HG03103 (cell line): ENCODE measurements around the gene PDIK1L.

Source experiments
- ATAC-seq: cut with Tn5 transposase; IDR thresholded peaks from one replicate; pipeline ENCODE4 v1.9.1; 2021; ENCODE audit warnings: low read depth; ENCODE audit not compliant: unreplicated experiment

The PDIK1L gene

GRCh38 chr1:26121854-26122773 lies 10.5 kb downstream of the PDIK1L start:
- no peak for ATAC-seq

DNA sequence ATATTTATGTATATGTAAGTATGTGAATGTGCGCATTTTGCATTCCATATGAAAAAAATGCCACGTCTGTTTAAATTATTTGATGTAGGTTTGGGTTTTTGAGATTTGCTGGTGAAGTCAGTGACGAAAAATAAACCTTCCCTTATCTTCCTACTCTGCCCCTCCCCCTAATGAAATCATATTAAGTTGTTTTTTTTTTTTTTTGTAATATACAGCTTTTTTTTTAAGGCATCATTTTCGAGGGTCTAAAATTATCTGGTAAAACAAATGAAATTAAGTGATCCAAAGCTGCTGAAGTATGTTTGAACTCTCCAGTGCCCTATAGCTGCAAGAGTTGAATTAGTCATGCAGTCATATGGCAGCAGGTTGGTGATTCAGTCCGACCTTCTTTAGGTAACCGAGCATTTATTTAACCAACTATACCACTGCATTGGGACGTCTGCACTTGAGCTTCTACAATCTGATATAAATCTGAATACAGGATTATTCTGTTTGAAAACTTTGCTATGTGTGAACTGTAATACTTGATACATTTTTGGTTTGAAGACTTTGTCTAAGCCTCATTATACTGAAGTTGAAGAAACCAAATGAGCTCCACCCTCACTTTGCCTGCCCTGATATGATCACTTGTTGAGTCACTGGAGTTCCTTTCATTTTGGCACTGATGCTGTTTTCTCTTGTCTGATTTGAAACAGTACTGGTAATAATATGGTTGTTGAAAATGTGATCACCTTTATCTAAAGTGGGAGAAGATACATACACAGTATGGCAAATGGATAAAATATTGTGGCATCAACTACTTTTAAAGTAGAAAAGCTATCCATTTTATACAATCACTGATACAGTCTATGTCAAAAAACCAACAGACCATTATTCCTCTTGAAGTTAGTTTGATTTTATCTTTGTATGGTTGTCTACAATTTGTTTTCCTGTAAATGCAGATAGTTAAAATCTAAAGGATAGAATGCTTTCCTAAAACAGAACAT lies 11.7 kb downstream of the PDIK1L start:
- ATAC-seq: no peak

DNA sequence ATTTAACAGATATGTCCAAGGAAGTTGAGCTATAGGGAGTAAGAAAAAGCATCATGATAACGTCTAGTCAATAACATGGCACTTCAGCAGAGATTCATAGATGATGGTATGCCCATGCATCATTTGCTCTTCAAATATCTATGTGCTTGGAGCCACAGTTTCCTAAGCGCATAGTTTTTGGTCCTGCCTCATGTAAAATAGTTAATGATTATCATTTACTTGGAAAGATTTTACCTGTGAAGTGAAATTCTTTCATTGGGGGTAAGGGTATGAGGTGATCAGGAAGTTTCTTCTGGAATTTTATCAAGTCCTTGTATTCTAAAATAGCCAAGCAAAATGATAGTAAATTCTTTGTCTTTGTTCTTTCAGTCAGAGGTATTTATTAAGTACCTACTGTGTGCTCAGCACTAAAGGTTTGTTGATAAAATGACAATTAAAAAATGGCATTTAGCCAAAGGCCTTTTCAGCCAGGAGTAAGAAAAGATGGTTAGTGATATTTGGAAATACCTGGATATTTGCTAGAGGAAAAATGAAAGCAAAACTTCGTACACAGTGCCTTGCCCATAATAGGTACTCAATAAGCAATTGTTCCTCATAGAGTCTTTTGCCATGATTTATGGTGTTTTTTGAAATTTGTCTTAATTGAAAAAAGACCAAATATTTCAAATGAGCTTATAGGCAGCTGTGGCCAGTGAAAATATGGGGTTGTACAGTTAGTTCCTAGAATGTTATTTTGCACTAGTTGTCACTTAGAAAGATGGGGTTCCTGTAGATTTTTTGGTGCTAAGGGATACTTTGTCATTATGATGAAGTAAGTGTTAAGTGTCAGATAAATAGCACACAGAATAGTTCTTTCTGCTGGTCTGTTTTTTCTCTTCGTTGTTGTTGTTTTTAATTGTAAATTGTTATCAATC lies 13.1 kb downstream of the PDIK1L start:
- ATAC-seq: no peak

GRCh38 chr1:26125382-26125781 lies 13.8 kb downstream of the PDIK1L start:
- no peak for ATAC-seq

GRCh38 chr1:26125946-26126320 lies 14.3 kb downstream of the PDIK1L start:
- no peak for ATAC-seq

DNA sequence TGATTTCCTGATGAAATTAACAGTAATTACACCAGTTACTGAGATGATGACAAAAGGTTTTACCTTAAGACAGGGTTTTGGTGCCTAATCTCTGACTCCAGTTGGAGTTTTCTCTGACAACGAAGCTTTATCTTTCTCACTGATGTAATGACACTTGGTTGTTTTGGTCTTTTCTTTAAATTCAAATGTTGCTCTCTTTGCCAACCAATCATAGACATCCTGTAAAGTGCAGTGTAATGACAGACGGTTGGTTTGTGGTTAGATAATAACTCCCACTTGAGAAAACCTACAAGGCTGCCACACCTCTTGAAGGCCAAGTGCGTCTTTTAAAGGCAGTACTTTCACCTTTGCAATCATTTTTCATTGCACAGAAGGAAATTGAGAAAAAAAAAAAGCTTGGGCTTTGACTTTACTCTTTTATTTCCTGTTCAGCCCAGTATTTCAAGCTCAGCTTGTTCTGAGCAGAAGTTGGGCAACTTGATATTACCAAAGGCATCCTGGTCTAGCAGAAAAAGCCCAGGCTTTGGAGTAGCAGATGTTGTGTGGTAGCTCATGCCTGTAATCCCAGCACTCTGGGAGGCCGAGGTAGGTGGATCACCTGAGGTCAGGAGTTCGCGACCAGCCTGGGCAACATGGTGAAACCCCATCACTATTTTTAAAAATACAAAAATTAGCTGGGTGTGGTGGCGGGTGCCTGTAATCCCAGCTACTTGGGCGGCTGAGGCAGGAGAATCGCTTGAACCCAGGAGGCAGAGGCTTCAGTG lies 14.9 kb downstream of the PDIK1L start:
- no peak for ATAC-seq

GRCh38 chr1:26127235-26128163 lies 15.9 kb downstream of the PDIK1L start:
- ATAC-seq: no peak

GRCh38 chr1:26129778-26130177 lies 18.2 kb downstream of the PDIK1L start:
- ATAC-seq: no peak

GRCh38 chr1:26130695-26131094 lies 19.1 kb downstream of the PDIK1L start:
- ATAC-seq: no peak

DNA sequence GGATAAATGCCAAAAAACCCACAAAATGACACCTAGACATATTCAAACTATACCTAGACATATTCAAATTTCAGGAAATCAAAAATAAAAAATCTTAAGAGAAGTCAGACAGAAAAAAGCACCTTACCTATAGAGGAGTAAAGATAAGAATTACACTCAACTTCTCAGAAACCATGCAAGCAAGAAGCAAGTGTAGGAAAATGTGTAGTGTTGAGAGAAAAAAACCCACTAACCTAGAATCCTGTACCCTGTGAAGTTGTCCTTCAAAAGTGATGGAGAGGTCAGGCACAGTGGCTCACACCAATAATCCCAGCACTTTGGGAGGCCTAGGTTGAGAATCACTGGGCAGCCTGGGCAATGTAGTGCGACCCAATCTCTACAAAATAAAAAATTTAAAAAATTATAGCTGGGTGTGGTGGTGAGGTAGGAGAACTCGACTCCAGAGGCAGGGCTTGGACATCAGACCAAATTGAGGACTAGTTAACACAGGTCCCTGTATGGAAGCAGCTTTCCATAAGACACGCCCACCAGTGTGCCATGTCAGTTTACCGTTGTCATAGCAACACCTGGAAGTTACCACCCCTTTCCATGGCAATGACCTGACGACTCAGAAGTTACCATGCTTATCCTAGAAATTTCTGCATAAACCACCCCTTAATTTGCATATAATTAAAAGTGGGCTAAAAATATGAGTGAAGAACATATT lies 20.7 kb downstream of the PDIK1L start:
- ATAC-seq: no peak

GRCh38 chr1:26132834-26133167 lies 21.2 kb downstream of the PDIK1L start:
- ATAC-seq: no peak

DNA sequence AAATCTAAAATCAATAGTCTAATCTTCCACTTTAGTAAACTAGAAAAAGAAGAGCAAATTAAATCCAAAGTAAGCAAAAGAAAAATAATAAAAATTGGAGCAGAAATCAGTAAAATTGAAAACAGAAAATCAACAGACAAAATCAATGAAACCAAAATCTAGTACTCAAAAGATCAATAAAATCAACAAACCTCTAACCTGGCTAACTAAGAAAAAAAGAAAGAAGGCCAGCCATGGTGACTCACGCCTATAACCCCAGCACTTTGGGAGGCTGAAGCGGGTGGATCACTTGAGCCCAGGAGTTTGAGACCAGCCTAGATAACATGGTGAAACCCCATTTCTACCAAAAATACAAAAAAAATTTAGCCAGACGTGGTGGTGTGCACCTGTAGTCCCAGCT lies 22.8 kb downstream of the PDIK1L start:
- no peak for ATAC-seq

DNA sequence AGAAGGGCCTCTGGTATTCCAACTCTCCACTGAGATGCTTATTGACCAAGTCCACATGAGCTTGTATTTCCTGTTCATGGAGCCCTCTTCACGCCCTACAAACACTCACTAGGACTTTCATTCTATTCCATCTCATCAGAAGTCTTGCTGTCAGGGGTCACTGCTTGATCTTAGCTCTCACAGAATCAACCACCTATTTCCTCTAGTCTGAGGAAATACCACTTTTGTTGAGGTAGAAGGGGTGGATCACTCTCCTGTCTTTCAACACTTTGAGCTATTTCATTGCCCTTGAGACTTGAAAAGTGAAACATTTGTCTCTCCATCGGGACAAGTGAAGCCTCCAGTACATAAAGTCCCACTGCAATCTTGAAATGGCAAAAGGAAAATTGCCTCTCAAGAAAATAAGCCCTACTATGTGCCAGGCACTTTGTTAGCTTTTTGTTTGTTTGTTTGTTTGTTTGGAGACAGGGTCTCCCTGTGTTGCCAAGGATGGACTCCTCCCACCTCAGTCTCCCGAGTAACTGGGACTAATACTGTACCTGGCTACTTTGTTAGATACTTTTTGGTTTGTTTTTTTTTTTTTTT lies 27.4 kb downstream of the PDIK1L start:
- no peak for ATAC-seq

GRCh38 chr1:26142159-26142558 lies 30.5 kb downstream of the PDIK1L start:
- ATAC-seq: no peak

GRCh38 chr1:26145041-26145959 lies 33.7 kb downstream of the PDIK1L start:
- ATAC-seq: no peak

GRCh38 chr1:26145960-26146294 lies 34.3 kb downstream of the PDIK1L start:
- ATAC-seq: no peak

- no peak for ATAC-seq
Observed at GRCh38 chr1:26148887-26149286, 37.3 kb downstream of the PDIK1L start.
